ENCODE results near the gene TMEM61. TPM values are rescaled to one million over a fixed set of nuclear protein-coding genes. Genes with fewer than 3 reads are reported as not detected.

The TMEM61 gene
- total and polyA plus RNA-seq, 2 donors (not counting 1 experiment from before 2014, with no cell fraction given), result not detected

DNA sequence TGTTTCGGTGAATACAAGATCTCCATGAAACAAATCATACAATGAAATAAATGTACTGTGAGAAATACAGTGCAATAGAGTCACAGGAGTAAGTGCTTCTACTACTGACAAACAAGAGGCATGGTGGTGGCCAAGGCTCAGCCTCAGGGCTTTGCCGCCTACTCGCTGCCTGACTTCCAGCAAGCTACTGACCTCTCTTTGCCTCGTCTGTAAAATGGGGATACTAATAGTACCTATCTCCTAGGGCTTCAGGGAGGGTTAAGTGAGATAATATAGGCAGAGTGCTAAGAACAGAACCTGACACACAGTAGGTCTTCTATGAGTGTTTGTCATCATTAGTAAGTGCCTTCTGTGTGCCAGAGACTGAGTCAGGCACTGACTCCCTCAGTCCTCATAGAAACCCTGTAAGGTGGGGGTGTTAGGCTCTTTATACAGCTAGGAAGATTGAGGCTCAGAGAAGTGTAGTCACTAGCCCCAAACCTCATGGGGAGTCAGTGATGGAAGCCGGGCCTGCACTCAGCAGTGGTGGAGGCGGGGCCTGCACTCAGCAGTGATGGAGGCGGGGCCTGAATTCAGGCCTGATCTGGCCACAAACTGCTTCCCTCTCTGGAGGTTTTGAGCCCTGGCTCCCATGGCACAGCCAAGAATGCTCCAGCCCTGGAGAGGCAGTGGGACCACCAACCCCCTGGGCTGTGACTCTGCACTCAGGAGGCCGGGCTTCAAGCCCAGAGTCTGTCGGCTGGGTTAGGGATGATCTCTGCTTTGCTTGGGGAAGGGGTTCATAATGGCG is 25.1 kb downstream of the TMEM61 start:
- no peak overlapping the region for H3K4me2 ChIP-seq (ENCODE audit: extremely low read depth, insufficient read depth, low read length)
- no peak overlapping the region for H3K27ac ChIP-seq (ENCODE audit: insufficient read depth, low read length)
- no peak for TF ChIP-seq EZH2 (IDR thresholded peaks at IDR 0.05; ENCODE audit: low read length, missing control alignments)
- TF ChIP-seq, protein P1, sequence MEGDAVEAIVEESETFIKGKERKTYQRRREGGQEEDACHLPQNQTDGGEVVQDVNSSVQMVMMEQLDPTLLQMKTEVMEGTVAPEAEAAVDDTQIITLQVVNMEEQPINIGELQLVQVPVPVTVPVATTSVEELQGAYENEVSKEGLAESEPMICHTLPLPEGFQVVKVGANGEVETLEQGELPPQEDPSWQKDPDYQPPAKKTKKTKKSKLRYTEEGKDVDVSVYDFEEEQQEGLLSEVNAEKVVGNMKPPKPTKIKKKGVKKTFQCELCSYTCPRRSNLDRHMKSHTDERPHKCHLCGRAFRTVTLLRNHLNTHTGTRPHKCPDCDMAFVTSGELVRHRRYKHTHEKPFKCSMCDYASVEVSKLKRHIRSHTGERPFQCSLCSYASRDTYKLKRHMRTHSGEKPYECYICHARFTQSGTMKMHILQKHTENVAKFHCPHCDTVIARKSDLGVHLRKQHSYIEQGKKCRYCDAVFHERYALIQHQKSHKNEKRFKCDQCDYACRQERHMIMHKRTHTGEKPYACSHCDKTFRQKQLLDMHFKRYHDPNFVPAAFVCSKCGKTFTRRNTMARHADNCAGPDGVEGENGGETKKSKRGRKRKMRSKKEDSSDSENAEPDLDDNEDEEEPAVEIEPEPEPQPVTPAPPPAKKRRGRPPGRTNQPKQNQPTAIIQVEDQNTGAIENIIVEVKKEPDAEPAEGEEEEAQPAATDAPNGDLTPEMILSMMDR (conservative IDR thresholded peaks at IDR 0.05 in 1 of 2, IDR thresholded peaks at IDR 0.05 in 1 of 2; ENCODE audit: low read depth in 1 of 2, low read length in 2 of 2), result no peak
- H4K20me1 ChIP-seq (ENCODE audit: control insufficient read depth, extremely low read depth, insufficient read depth, low read length), result no peaks in the 10 kb centered on the region
- no peak overlapping the region for H3K4me3 ChIP-seq (replicated peaks in 1 of 4; ENCODE audit: control extremely low read depth in 1 of 4, insufficient read depth in 1 of 4, low read depth in 3 of 4, low read length in 4 of 4)
- no peak overlapping the region for H3K9ac ChIP-seq (ENCODE audit: insufficient read depth, low read length)
- no peaks in the 10 kb centered on the region for H3K9me3 ChIP-seq (ENCODE audit: control insufficient read depth, insufficient read depth, low read depth, low read length)
- no peaks in the 10 kb centered on the region for H3K79me2 ChIP-seq (ENCODE audit: control insufficient read depth, insufficient read depth, low read length)
- peaks cover 8% of the 10 kb centered on the region for H3K4me1 ChIP-seq (ENCODE audit: control insufficient read depth, extremely low read depth, insufficient read depth, low read length)
- H2AFZ ChIP-seq (ENCODE audit: low read length), result no peak overlapping the region
- peaks cover 7% of the 10 kb centered on the region for H3K27me3 ChIP-seq (ENCODE audit: control insufficient read depth, insufficient read depth, low read length)
- H3K36me3 ChIP-seq (ENCODE audit: control insufficient read depth, insufficient read depth, low read length), result no peaks in the 10 kb centered on the region
- DNase-seq (ENCODE audit: low read depth in 2 of 2), result no peak

DNA sequence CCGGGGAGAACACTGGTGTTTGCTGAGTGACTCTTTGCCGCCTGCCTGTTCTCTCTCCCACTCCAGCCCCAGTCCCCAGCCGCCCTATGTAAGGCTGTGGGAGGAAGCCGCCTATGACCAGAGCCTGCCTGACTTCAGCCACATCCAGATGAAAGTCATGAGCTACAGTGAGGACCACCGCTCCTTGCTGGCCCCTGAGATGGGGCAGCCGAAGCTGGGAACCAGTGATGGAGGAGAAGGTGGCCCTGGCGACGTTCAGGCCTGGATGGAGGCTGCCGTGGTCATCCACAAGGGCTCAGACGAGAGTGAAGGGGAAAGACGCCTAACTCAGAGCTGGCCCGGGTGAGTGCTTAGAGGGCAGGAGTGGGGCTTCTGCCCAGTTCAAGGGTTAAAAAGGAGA is 26.5 kb downstream of the TMEM61 start:
- Histone ChIP-seq H3K4me1 (ENCODE audit: control insufficient read depth, extremely low read depth, insufficient read depth, low read length) (peaks cover 8% of the 10 kb centered on the region), H3K9ac (ENCODE audit: insufficient read depth, low read length) (no peak overlapping the region), H3K4me3 (replicated peaks in 1 of 4; ENCODE audit: control extremely low read depth in 1 of 4, insufficient read depth in 1 of 4, low read depth in 3 of 4, low read length in 4 of 4) (no peak overlapping the region), H3K36me3 (ENCODE audit: control insufficient read depth, insufficient read depth, low read length) (no peaks in the 10 kb centered on the region), H3K4me2 (ENCODE audit: extremely low read depth, insufficient read depth, low read length) (no peak overlapping the region), H3K27me3 (ENCODE audit: control insufficient read depth, insufficient read depth, low read length) (peaks cover 2% of the 10 kb centered on the region), H3K9me3 (ENCODE audit: control insufficient read depth, insufficient read depth, low read depth, low read length) (no peaks in the 10 kb centered on the region), H4K20me1 (ENCODE audit: control insufficient read depth, extremely low read depth, insufficient read depth, low read length) (no peaks in the 10 kb centered on the region), H3K27ac (ENCODE audit: insufficient read depth, low read length) (no peak overlapping the region), H2AFZ (ENCODE audit: low read length) (no peak overlapping the region), H3K79me2 (ENCODE audit: control insufficient read depth, insufficient read depth, low read length) (no peaks in the 10 kb centered on the region)
- TF ChIP-seq, protein P1 (conservative IDR thresholded peaks at IDR 0.05 in 1 of 2, IDR thresholded peaks at IDR 0.05 in 1 of 2; ENCODE audit: low read depth in 1 of 2, low read length in 2 of 2), result no peak
- no peak for TF ChIP-seq EZH2 (IDR thresholded peaks at IDR 0.05; ENCODE audit: low read length, missing control alignments)
- DNase-seq (ENCODE audit: low read depth in 2 of 2), result no peak

DNA sequence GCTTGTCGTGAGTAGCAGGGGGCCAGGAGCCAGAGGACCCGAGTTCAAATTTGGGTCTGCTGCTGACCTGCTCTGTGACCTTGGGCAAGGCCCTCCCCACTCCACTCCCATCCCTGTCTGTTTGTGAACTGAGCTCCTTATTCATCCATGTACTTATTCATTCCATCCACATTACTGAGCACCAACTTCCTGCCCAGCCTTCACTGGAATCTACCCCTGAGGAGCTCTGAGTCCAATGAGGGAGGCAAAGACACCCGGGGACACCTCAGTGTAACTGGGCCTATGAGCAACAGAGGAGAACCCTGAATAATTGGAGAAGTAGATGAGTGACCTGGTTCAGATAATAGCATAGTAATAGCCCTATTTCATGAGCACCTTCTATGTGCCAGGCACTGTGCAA is 27.2 kb downstream of the TMEM61 start:
- no peak overlapping the region for H3K9ac ChIP-seq (ENCODE audit: insufficient read depth, low read length)
- H3K27ac ChIP-seq (ENCODE audit: insufficient read depth, low read length), result no peak overlapping the region
- H2AFZ ChIP-seq (ENCODE audit: low read length), result no peak overlapping the region
- TF ChIP-seq EZH2 (IDR thresholded peaks at IDR 0.05; ENCODE audit: low read length, missing control alignments), result no peak
- no peaks in the 10 kb centered on the region for H4K20me1 ChIP-seq (ENCODE audit: control insufficient read depth, extremely low read depth, insufficient read depth, low read length)
- no peaks in the 10 kb centered on the region for H3K36me3 ChIP-seq (ENCODE audit: control insufficient read depth, insufficient read depth, low read length)
- H3K9me3 ChIP-seq (ENCODE audit: control insufficient read depth, insufficient read depth, low read depth, low read length), result no peaks in the 10 kb centered on the region
- peaks cover 5% of the 10 kb centered on the region for H3K27me3 ChIP-seq (ENCODE audit: control insufficient read depth, insufficient read depth, low read length)
- peaks cover 8% of the 10 kb centered on the region for H3K4me1 ChIP-seq (ENCODE audit: control insufficient read depth, extremely low read depth, insufficient read depth, low read length)
- no peaks in the 10 kb centered on the region for H3K79me2 ChIP-seq (ENCODE audit: control insufficient read depth, insufficient read depth, low read length)
- peak in 1 of 2 donors; percentile 82 for DNase-seq (ENCODE audit: low read depth in 2 of 2)
- no peak overlapping the region for H3K4me2 ChIP-seq (ENCODE audit: extremely low read depth, insufficient read depth, low read length)
- no peak overlapping the region for H3K4me3 ChIP-seq (replicated peaks in 1 of 4; ENCODE audit: control extremely low read depth in 1 of 4, insufficient read depth in 1 of 4, low read depth in 3 of 4, low read length in 4 of 4)
